HL-60/S4 treated with retinoic acid at 250 ng/mL for 4 days and 3 days (cell line): ENCODE results near the gene P3H4.
"Not testable (repeated sequence)": the region's sequence is repeated elsewhere in the genome, so short reads cannot be mapped to it uniquely, and the experiment has no call there.

ENCODE experiments used
- in situ Hi-C: fragments of 300-500 bp; cut with MboI; formaldehyde crosslinking; loops from 2 replicates; pipeline ENCODE4 v1.7.0; 2022; ENCODE audit warnings: low sequenced_read_pairs

P3H4 gene

DNA sequence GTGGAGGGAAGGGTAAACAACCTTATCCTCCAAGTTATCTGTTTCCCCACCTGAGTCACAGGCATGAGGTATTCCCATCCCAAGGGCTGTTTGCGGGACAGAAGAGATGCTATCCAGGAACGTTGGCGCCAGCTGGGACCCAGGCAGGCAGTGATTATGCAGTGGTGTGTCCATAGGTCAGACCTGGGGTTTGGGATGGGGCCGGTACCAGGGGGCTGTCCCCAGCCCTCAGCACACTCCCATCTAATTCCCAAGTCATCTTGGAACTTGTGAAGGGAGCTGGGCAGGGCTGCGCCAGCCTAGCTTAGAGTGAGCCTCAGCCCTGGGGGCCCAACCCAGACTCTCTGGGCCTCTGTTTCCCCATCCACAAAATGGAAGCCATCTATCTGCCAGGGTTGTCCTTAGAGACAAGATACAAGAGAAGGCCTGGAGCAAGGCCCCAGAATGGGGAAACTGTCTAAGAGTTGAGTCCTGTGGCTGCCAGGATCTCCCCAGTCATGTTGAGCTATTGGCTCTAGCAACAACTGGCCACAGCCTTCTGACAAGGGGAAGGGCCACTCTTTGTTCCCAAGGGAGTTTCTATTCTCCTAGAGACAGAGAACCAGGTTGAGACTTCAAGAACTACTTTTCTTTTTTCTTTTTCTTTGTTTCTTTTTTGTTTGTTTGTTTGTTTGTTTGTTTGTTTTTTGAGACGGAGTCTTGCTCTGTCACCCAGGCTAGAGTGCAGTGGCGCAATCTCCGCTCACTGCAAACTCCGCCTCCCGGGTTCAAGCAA is 15.4 kb downstream of the P3H4 start:
- in situ Hi-C loops: loop anchor here (10.0 kb wide), 1 partner anchor 52 kb away; no protein-coding TSS in a partner anchor

GRCh38 chr17:41794540-41794975 is 17.2 kb downstream of the P3H4 start:
- in situ Hi-C loops: loop anchor here (10.0 kb wide), 1 partner anchor 50 kb away; no protein-coding TSS in a partner anchor

- in situ Hi-C loops: loop anchor here (10.0 kb wide), 1 partner anchor 49 kb away; no protein-coding TSS in a partner anchor
These were observed 17.8 kb downstream of the P3H4 start for GRCh38 chr17:41793784-41794539.

- in situ Hi-C loops: loop anchor here (10.0 kb wide), 1 partner anchor 48 kb away; no protein-coding TSS in a partner anchor
These were observed 18.6 kb downstream of the P3H4 start for GRCh38 chr17:41792845-41793783.

DNA sequence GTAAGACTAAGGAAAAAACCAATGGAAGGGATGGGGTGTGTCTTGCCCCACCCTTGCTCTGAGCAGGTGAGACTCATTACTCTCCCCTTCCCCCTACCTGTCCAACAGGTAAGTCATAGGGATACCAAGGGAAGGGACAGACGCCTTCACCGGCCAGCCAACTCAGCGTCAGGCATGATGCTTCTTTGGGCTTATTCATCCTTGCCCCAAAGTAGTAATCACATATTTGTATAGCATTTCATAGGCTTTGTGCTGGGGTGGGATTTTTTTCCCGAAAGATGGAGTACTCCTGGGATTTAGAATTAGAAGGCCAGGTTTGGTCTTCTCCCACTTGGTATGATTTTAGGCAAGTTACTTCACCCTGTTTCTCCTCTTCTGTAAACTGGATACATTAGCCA is 24.7 kb downstream of the P3H4 start:
- in situ Hi-C loops: no loop called here

DNA sequence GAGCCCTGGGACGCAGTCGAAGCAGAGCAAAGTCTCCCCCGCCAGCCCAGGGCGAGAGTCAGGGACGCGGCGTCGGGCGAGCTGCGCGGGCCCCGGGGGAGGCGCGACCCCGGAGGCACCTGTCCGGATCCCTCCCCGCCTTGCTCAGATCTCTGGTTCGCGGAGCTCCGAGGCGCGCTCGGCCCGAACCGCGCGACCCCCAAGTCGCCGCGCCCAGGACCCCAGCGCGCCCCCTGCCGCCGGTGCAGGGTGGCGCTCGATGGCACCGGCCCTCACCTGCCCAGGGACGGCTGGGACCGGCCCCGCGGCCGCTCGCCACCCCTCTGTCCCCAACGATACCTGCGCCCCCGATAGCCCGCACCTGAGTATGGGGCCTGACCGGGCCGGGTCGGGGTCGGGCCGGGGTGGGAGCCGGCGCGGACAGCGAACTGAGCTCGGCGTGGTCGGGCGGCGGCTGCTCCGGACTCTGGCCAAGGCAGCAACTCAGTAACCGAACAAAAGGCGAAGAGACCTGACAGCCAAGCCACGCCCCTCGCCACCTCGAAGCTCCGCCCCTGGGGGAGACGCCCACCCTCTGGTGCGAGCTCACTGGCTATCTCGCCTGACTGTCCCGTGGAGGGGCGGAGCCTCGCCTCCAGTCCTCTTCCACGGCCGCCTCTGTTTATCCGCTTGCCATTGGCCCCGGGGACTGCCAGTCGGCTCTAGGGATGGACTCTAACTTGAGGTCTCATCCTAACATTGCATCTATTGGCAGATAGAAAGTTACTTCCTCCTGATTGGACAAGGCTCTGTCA is 25.3 kb downstream of the P3H4 start, which contains the start of gene JUP:
JUP (minus strand) TSS at position 485 of the 794 bp plus-strand sequence. CDS start 14,857 bp downstream, outside the sequence.
- in situ Hi-C loops: no loop called here

DNA sequence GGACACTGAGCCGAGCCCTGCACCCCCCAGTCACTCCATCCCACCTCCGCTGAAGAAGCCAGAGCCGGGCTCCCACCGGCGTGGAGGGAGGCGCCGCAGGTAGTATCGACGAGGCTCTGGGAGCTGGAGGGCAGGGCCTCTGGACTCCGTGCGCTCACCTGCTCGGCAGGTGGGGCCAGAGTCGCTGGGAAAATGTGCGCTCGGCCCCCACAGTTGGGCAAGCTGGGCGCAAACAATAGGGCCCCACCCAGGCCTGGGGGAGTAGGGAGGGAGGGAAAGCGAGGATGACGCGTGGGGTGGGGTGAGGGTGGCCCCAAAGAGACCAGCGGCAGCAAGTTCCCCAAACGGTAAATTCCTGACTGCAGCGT is 25.9 kb downstream of the P3H4 start:
- in situ Hi-C loops: no loop called here

GRCh38 chr17:41785091-41785858 is 26.5 kb downstream of the P3H4 start:
- in situ Hi-C loops: no loop called here

DNA sequence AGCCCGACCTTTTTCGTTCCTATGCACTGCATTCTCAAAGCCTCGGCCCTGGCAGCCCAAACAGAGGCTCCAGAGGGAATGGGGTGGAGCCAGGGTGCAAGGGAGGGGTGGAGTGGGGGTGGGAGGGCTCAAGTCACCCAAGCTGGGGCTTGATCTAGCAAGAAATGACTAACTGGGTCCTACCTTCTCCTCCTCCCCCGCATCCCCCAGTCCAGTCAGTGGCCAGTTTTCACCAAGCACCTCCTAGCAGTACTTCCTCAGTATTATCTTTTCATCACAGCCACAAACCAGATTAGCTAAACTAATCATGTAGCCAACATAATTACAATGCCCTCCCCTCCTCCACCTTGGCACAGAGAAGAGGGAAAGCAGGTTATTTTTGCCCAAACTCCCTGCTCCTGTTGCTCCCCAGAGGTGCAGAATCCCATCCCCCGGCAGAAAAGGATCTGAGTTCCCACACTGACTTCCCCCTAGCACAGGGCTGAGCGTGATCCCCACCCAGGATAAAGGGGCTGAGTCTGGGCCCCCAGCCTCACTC is 27.5 kb downstream of the P3H4 start:
- in situ Hi-C loops: no loop called here

GRCh38 chr17:41782142-41782541 is 29.6 kb downstream of the P3H4 start:
- in situ Hi-C loops: no loop called here

DNA sequence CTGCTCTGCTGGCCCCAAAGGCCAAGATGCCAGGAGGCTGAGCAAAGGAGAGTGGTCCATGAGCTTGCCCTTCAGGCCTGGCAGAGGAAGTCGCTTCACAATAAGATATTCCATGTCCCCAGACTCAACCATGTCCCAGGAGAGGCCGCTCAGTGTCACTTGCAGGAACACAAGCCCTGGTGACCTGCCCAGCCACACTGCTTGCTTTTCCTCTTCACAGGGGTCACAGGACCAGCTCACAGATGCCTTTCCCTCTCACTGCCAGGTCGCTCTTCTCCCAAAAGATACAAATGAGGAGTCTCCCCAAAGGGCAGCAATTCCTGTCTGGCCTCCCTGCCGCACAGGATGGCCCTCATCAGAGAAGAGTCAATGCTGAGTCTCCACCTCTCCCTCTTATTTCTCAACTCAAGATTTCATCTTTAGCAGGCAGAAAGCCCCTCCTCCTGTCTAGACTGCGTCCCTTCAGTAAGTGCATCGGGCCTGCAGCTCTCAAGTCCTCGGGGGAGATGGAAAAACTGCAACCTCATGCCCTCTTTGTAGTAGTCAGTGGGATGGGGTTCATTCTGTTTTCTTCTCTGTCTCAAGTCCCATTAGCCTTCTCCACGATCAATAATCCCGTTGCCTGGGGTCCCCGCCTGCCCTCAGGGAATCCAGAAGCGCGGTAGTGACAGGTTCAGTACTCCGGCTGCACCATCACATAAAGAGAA is 30.2 kb downstream of the P3H4 start:
- in situ Hi-C loops: no loop called here

DNA sequence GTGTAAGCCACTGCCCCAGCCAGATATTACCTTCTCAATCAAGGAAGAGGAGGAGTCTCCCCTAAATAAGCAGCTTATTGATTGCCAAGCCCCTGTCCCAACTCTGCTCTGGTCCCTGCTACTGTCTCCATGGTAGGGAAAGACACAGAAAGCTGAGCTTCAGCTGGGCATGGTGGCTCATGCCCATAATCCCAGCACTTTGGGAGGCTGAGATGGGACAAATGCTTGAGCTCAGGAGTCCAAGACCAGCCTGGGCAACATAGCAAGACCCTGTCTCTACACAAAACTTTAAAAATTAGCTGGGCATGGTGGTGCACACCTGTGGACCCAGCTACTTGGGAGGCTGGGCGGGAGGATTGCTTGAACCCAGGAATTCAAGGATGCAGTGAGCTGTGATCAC is 31.8 kb downstream of the P3H4 start:
- in situ Hi-C loops: no loop called here

DNA sequence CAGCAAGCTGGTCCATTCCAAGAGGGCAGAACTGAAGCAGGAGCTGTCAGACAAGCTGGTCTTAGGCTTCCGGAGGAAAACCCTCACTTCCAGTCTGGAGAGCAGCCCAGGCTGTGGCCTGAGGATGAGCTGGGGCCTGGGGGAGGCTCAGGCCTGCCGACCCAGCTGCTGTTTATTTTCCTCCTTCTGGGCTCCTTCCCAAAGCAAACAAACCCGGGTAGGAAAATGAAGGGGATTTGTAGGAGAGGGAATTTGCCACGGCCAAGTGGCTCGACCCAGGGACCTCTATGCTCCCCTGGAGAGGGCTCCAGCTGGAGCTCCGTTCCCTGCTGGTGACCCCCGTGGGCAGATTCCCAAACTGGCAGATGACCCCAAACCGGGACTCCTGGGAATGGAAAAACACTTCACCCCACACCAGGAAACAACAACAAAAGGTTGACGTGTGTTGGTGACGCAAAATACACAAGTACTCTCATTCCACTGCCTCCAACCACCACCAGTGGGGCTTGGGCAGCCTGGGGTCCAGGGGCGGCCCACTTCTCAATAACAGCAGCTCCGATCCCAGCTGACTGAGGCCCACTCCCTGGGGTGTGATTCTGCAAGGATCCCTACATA is 34.1 kb downstream of the P3H4 start:
- in situ Hi-C loops: no loop called here

DNA sequence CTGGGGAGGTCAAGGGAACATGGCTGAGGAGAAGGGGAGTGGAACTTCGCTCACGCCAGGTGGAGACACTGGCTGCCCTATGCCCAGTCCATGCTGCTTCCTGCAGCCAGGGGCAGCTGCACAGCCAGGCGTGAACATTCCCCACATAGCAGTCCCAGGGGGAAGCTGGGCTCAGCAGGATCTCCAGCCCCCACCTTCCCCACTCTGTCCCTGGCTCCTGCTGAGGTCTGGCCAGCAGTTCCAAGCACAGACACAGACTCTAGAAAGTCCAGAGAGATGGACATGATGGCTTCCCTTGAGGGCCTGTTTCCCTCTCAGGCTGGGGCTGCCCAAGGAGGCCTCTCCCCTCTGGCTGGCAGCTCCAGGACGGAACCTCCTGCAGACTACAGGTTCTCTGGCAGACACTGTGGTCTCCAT is 34.6 kb downstream of the P3H4 start:
- in situ Hi-C loops: no loop called here

DNA sequence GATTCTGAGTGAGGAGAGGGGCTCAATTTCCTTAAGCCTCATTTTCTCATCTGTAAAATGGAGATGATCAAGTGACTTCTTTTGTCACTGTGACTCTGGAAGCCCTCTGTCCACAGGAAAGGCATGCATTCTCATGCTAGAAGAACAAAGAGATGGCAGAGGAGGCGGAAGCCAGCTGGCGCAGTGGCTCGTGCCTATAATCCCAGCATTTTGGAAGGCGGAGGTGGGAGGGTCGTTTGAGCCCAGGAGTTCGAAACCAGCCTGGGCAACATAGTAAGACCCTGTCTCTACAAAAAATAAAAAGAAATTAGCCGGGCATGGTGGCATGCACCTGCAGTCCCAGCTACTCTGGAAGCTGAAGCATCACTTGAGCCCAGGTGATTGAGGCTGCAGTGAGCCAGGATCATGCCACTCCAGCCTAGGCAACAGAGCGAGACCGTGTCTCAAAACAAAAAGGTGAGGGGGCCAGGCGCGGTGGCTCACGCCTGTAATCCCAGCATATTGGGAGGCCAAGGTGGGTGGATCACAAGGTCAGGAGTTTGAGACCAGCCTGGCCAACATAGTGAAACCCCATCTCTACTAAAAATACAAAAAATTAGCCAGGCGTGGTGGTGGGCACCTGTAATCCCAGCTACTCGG is 35.4 kb downstream of the P3H4 start:
- in situ Hi-C loops: not testable (repeated sequence)

DNA sequence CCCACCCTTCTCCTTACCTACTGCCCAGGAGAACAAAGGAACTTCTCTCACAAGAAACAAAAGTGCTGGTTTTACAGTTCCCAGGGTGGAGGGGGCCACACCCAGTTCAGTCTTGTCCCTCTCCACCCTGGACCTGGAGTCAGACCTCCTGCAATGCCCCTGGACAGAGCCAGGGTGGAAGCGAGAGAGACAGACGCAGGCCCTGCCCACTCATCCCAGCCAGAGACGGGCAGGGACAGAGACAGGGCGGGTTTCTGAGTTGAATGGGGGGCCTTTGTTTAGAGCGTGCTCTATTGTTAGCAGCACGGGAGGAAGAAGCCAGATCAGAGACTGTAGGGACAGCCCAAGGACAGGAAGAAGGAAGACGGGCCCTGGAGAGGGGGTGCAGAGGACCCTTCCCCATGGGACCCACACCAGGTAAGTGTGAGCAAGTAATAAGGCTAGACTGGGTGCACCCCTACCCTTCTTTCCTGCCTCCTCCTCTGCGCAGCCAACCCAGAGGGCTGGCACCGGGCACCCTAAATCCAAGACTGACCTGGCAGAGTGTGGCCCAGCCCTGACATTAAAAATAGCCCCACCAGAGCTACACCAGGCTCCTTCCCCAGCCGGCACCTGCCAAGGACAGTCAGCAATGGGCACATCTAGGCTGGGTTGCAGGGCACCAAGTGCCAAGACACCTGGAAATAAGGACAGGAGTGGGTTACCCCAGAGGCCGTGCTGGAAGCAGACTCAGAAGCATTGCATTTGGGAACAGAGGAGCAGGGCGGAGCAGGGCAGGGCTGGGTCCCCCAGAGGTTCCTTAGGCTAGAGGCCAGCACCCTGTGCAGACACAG is 36.1 kb downstream of the P3H4 start:
- in situ Hi-C loops: no loop called here
